Midbrain (tissue), 1 donor: ENCODE measurements around the gene CCDC106.
A peak's percentile ranks its signal among the peaks of the same experiment; 100 is the strongest.

Source experiments
- DNase-seq: peaks from one replicate; lab custom pipeline; 2025; lab: John Stamatoyannopoulos, UW

The CCDC106 gene

GRCh38 chr19:55668603-55669348 is 20.8 kb downstream of the CCDC106 start:
- no peak for DNase-seq

GRCh38 chr19:55669418-55670279 is 21.6 kb downstream of the CCDC106 start:
- DNase-seq: no peak

DNA sequence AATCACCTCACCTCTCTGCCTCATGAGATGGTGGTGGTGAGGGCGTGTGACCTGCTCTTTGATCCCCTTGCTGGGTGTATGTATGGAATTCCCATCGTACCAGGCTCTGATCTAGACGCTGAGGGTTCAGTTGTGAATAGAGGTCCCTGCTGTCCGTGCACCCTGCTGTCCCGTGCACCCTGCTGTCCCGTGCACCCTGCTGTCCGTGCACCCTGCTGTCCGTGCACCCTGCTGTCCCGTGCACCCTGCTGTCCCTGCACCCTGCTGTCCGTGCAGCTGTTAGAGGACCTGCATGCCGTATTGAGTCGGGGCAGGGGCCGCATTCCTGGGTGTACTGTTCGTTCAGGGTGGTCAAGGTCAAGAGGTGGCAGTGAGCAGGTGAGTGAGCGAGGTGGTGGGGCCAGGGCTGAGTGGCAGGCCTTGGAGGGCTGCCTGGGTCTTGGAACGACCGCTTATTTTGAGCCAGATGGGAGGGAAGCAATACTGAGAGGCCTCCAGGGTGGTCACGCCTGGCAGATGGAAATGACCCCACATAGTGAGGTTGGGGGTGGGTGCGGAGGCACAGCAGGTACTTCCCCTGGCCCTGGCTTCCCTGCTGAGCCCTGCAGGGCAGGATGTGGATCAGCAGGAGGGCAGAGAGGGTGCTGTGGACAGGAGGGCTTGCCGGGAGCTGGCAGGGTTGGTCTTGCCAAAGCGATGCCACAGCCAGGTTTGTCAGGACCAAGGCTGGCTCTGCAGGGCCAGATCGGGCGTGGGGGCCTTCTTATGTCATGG is 22.5 kb downstream of the CCDC106 start:
- no peak for DNase-seq

- DNase-seq: no peak
These were observed 23.0 kb downstream of the CCDC106 start for GRCh38 chr19:55671054-55671378.

DNA sequence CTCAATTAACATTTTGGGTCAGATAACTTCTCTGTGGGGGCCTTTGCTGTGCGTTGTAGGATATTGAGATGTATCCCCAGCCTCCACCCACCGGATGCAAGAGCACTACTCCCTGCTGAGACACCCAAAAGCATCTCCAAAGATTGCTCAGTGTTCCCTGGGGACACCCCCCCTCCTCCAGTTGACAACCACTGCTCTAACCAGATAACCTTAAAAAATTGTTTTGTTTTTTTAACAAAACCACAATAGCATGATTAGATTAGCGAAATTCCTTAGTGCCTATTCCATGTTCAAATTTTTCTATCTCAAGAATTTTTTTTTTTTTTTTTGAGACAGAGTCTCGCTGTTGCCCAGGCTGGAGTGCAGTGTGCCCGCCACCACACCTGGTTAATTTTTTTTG is 24.4 kb downstream of the CCDC106 start:
- no peak for DNase-seq

- DNase-seq: no peak
These were observed 25.5 kb downstream of the CCDC106 start for GRCh38 chr19:55673465-55673864.

GRCh38 chr19:55673889-55674288 is 25.9 kb downstream of the CCDC106 start:
- DNase-seq: no peak

- DNase-seq: no peak
These were observed 26.4 kb downstream of the CCDC106 start for GRCh38 chr19:55674459-55674840.

GRCh38 chr19:55674841-55675660 is 27.0 kb downstream of the CCDC106 start, which contains the start of gene EPN1:
Gene EPN1, plus strand, starts transcription at chr19:55675226. Its CDS starts 3,402 bp downstream, at chr19:55678628.
- DNase-seq: peak; percentile 96

- DNase-seq: no peak
These were observed 27.8 kb downstream of the CCDC106 start for GRCh38 chr19:55675661-55676354.

DNA sequence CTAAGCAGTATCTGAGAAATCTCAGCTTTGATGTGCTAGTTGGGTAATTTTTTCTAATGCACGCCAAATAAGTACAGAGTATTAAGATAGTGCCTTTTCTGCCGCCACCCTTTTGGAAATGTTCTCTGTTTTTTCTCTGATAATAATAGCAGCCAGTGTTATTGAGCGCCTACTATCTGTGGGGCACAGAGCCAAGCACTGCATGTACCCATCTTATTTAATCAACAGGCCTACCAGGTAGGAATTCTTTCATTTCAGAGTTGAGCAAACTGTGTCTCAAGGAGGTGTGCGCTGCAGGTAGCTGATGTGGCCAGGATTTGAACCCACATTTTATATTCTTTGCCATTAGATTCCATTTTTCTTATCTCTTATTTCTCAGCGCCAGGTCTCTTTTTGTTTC is 28.4 kb downstream of the CCDC106 start:
- no peak for DNase-seq

DNA sequence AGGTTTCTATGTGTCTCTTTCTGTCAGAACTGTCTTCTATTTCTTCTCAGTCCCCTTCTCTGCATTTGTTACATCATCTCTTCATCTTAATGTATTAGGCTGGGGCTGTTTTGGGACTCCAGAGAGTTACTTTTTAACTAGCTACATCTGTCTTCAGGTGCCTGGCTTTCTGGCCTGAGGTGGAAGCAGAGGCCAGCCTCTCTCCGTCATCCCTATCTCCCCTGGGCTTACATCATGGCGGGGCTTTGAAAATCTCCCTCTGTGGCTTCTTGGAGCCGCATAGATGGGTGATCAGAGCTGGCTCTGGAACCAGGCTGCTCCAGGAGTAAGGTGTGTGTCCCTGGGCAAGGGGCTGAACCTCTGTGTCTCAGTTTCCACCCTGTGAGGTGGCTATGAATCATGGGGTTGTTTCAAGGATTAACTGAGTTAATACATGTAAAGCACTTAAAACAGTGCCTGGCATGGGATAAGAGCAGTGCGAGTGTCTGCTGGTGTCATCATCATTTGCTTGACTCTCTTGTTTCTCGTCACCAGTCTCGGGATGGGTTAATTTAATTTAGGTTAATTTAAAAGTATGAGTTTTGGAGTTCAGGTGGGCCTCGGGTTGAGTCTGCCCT is 29.0 kb downstream of the CCDC106 start:
- DNase-seq: no peak

DNA sequence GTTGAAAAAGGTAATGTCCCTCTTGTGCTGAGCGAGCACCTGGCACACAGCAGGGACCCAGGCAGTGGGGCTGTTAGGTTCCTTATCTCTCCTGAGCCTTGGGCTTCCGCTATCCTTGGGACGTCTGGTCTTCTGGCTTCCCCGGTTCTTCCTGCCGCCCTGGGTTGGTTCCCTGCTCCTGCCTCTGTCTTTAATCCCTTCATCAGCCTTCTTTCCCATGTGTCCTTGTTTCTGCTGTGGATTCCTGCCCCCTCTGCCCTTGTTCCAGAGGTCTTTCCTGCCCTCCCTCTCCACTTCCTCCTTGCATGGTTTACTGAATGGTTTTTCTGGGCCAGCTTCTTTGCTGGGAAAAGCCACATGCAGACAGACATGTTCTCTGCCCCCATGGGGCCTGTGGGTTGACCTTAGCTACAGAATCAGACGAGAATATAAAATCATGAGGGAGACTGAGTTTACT is 29.6 kb downstream of the CCDC106 start:
- DNase-seq: no peak

DNA sequence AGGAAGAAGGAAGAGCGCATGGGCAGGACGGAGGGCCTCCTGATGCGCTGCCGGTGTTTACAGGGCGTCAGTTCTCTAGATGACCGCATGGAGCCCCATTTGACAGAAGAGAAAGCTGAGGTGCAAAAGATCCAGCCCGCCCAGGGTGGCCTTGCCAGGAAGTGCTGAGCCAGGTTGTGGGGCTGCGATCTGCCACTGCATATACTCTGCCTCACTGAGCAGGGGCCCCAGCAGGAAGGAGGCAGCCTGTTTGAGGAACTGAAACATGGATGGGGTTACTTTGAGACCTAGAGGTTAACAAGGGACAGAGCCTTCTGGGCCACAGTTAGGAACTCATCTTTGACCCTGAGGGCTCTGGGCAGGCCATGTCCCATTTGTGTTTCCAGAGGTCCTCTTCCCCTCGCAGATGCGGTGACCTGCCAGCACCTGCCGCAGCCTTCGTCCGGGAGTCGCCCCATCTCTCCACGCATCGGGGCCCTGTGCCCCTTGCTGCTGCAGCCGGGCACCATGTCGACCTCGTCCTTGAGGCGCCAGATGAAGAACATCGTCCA is 30.2 kb downstream of the CCDC106 start:
- DNase-seq: peak; percentile 37

DNA sequence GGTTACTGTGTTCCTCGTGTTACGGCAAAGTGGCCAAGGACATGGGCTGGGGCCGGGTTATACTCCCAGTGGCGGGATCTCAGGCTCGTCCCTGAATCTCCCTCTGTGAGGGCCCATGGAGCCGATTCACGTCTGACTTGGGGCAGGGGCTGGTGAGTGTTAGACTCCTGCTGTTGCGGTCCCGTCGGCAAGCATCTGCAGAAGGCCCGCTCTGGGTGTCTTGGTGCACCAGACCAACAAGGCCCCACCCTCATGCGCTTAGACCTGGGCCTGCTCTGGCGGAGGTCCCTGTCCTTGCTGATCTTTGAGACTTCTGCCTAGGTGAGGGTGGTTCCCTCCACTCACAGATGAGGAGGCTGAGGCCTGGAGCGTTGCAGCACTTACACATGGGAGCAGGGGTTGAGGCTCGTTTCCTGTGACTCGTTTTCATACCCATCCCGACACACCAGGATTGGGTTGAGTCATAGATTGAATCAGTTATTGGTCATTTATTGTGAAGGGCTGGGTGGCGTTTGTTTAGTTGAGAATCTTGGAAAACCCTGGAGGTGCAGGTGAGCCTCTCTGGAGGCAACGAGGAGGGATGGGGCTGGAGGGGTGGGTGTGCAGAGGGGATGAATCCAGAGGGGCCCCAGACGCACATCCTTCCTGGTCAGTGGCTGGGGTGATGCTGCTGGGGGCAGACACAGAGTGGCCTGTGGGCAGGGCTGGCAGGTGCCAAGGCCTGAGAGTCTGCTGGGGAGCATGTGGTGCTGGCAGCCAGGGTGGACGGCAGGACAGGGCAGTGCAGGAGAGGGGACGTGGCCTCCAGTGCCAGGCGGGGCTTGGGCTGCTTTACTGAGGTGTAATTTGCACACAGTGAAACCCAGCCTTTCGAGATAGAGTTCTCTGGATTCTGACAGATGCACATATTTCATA is 31.6 kb downstream of the CCDC106 start:
- no peak for DNase-seq

DNA sequence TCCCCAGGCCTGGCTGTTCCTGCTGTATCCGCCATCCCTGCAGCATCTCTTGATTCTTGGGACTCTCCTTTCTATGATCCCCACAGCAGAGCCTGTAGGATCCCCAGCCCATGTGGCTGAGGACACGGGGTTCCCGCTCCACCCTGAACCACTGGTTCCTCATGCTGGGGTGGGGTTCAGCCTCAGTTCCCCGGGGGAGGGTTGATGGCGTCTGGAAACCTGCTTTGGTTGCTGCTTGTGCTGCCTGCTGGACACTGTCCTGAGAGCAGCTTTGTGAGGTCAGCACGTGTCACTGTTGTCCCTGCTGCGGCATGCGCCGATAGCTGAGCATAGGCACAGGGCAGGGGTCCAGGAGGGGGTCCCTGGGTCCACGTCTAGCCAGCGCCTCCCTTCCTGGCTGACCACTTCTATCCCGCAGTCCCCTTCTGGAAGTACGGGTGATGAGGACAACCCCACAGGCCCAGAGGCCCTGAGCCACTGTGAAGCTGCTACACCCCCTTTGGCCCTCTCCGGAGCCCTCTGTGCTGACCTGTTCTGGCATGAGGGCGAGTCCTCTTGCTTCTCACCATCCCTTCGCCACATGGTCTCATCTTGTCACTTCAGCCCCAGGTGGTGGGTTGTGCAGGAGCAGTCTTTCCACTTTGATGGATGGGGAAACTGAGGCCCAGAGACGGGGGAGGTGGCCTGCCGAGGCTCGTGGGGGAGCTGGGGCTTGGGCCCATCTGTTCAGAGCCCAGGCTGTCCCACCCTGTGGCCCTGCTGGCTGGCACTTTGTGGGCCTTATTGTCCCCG is 32.5 kb downstream of the CCDC106 start:
- no peak for DNase-seq

DNA sequence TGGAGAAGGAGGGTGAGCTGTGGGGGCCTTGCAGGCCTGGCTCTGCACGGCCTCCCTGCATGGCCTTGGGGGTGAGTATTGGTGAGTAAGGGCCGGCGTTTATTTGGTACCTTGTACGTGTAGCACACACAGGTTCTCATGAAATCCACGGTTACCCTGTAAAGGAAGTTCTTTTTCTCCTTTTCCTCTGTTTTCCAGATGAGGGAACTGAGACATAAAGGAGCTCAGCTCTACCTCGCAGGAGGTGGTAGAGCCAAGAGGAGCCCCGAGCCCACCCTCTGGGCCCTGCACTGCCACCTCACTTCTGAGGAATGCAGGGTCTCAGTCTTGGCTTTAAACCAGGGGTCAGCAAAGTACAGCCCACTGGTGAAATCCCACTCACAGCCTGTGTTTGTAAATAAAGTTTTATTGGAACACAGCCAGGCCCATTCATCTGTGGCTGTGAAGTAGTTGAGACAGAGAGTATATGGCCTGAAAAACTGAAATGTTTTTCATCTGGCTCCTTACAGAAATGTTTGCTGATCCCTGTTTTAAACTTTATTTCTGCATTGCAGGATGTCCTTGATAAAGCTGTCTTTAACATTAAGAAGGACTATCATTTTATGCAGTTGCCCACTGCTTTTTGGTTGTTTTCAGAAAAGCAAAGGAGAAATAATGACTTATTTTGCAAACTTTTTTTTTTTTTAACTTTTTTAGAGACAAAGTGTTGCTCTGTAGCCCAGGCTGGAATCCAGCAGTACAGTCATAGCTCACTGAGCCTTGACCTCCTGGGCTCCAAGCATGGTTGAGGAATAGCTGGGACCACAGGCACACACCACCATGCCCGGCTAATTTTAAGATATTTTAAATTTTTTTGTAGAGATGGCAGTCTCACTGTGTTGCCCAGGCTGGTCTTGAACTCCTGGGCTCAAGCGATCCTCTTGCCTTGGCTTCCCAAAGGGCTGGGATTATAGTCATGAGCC is 33.4 kb downstream of the CCDC106 start:
- no peak for DNase-seq
